H1 (cell line): ENCODE data around the gene MBOAT2. TPM values are rescaled to one million over a fixed set of nuclear protein-coding genes. Genes with fewer than 3 reads are reported as not detected.

Source experiments
- CTCF ChIA-PET: fragments of 300-600 bp; sonication (Branson Sonifier 250); formaldehyde crosslinking; loops from one replicate; lab custom pipeline; 2021; ENCODE audit not compliant: partially characterized antibody; lab: Charles Lee
- POLR2A ChIA-PET: fragments of 300-600 bp; sonication (Branson Sonifier 250); formaldehyde crosslinking; loops from one replicate; lab custom pipeline; 2021; ENCODE audit warnings: inconsistent platforms; ENCODE audit not compliant: partially characterized antibody; lab: Charles Lee
- DNase-seq, 2 experiments: peaks; one replicate each; pipeline versions ENCODE4 v3.0.0 to v3.0.0-alpha.2; 2010 to 2022; ENCODE audit warnings: low spot score in 2 of 2, low read depth in 1 of 2, mixed read lengths in 1 of 2
- FAIRE-seq: peaks from 2 replicates; lab custom pipeline; 2011; peaks lifted over from hg19 to GRCh38; lab: Jason Lieb, UNC
- H2AFZ ChIP-seq: 2 replicates; pipeline ENCODE4 v1.8.1; 2012; ENCODE audit warnings: low read length, inconsistent platforms
- H2AK5ac ChIP-seq: 2 replicates; pipeline ENCODE4 v1.6.1; 2013; ENCODE audit warnings: low read depth, low read length
- H2BK120ac ChIP-seq: replicated peaks from 2 replicates; pipeline ENCODE3; 2013; ENCODE audit warnings: low read depth, low read length, inconsistent platforms
- H2BK12ac ChIP-seq: 2 replicates; pipeline ENCODE4 v1.6.1; 2013; ENCODE audit warnings: low read depth, low read length
- H2BK15ac ChIP-seq: 2 replicates; pipeline ENCODE4 v1.6.1; 2013; ENCODE audit warnings: low read length
- H2BK20ac ChIP-seq: 2 replicates; pipeline ENCODE4 v1.6.1; 2013; ENCODE audit warnings: low read length
- H2BK5ac ChIP-seq: 2 replicates; pipeline ENCODE4 v1.6.1; 2013; ENCODE audit warnings: low read depth, low read length
- H3K14ac ChIP-seq: 2 replicates; pipeline ENCODE4 v1.6.1; 2013; ENCODE audit warnings: inconsistent platforms; ENCODE audit not compliant: insufficient read length
- H3K18ac ChIP-seq: 2 replicates; pipeline ENCODE4 v1.6.1; 2013; ENCODE audit warnings: low read length; ENCODE audit errors: extremely low read depth
- H3K23ac ChIP-seq: 2 replicates; pipeline ENCODE4 v1.6.1; 2013; ENCODE audit warnings: inconsistent platforms; ENCODE audit not compliant: insufficient read length
- H3K23me2 ChIP-seq: 2 replicates; pipeline ENCODE4 v1.6.1; 2013; ENCODE audit warnings: low read depth, low read length
- H3K27ac ChIP-seq: 2 replicates; pipeline ENCODE4 v1.6.1; 2011; ENCODE audit warnings: low read depth, low read length, inconsistent platforms
- H3K27me3 ChIP-seq, 4 experiments: replicated peaks in 1 of 4; 1 replicate in 1 of 4; 2 replicates in 3 of 4; pipeline versions ENCODE4 v1.6.1 to v1.8.1; 2011 to 2013; ENCODE audit warnings: low read length in 3 of 4, mild to moderate bottlenecking in 3 of 4, inconsistent platforms in 2 of 4, mixed read lengths in 2 of 4, moderate library complexity in 1 of 4; ENCODE audit not compliant: control insufficient read depth in 3 of 4, insufficient read depth in 3 of 4; ENCODE audit errors: extremely low read depth in 1 of 4
- H3K36me3 ChIP-seq, 4 experiments: 2 replicates each; pipeline versions ENCODE4 v1.6.1 to v1.8.1; 2011 to 2013; ENCODE audit warnings: mild to moderate bottlenecking in 4 of 4, low read length in 3 of 4, moderate library complexity in 2 of 4, control low read depth in 1 of 4, inconsistent platforms in 1 of 4; ENCODE audit not compliant: insufficient read depth in 4 of 4, control insufficient read depth in 2 of 4
- H3K4ac ChIP-seq: replicated peaks from 2 replicates; pipeline ENCODE3; 2013; ENCODE audit warnings: low read length, low read depth, mixed read lengths, inconsistent platforms; ENCODE audit not compliant: insufficient read length
- H3K4me1 ChIP-seq, 4 experiments: replicated peaks in 1 of 4; 1 replicate in 1 of 4; 2 replicates in 3 of 4; pipeline versions ENCODE4 v1.6.1 to v1.8.1; 2011 to 2013; ENCODE audit warnings: low read length in 3 of 4, inconsistent platforms in 2 of 4, mixed read lengths in 1 of 4; ENCODE audit not compliant: insufficient read depth in 4 of 4, control insufficient read depth in 3 of 4
- H3K4me2 ChIP-seq, 2 experiments: 2 replicates each; pipeline versions ENCODE4 v1.6.1 to v1.8.1; 2011 to 2013; ENCODE audit warnings: low read depth in 2 of 2, low read length in 2 of 2, control low read depth in 1 of 2, inconsistent platforms in 1 of 2, mild to moderate bottlenecking in 1 of 2; ENCODE audit not compliant: insufficient read depth in 1 of 2
- H3K4me3 ChIP-seq, 4 experiments: fragments of 200-600, 300-600 bp in 1 of 4; sonication (generic), shearing (Covaris generic), sonication (Bioruptor Twin) in 1 of 4; 2 replicates each; pipeline versions ENCODE4 v1.5.1 to v1.8.1; 2011 to 2016; ENCODE audit warnings: low read length in 4 of 4, low read depth in 3 of 4, control low read depth in 2 of 4, inconsistent platforms in 2 of 4, mild to moderate bottlenecking in 2 of 4, mixed read lengths in 1 of 4, moderate library complexity in 1 of 4; ENCODE audit not compliant: insufficient read depth in 2 of 4; ENCODE audit errors: extremely low read depth in 1 of 4
- H3K56ac ChIP-seq: replicated peaks from 2 replicates; pipeline ENCODE3; 2013; ENCODE audit warnings: low read depth, mild to moderate bottlenecking, mixed read lengths, low read length, inconsistent platforms; ENCODE audit not compliant: insufficient read length
- H3K79me1 ChIP-seq: 2 replicates; pipeline ENCODE4 v1.6.1; 2013; ENCODE audit warnings: low read depth, low read length, control low read depth
- H3K79me2 ChIP-seq, 2 experiments: 2 replicates each; pipeline versions ENCODE4 v1.6.1 to v1.8.1; 2012 to 2013; ENCODE audit warnings: low read length in 2 of 2, mild to moderate bottlenecking in 2 of 2, inconsistent platforms in 1 of 2; ENCODE audit not compliant: insufficient read depth in 2 of 2, control insufficient read depth in 1 of 2
- H3K9ac ChIP-seq, 4 experiments: replicated peaks in 1 of 4; 1 replicate in 1 of 4; 2 replicates in 3 of 4; pipeline versions ENCODE4 v1.6.1 to v1.8.1; 2011 to 2013; ENCODE audit warnings: low read depth in 3 of 4, low read length in 3 of 4, control low read depth in 2 of 4, mild to moderate bottlenecking in 2 of 4, moderate library complexity in 2 of 4, inconsistent platforms in 1 of 4; ENCODE audit errors: extremely low read depth in 1 of 4
- H3K9me3 ChIP-seq, 2 experiments: 2 replicates each; pipeline versions ENCODE4 v1.6.1 to v1.8.1; 2012 to 2013; ENCODE audit warnings: mild to moderate bottlenecking in 2 of 2, moderate library complexity in 2 of 2, control low read depth in 1 of 2, inconsistent platforms in 1 of 2, low read depth in 1 of 2, low read length in 1 of 2, mixed read lengths in 1 of 2; ENCODE audit not compliant: insufficient read depth in 2 of 2
- H4K20me1 ChIP-seq, 2 experiments: replicated peaks in 1 of 2; 2 replicates each; pipeline versions ENCODE3 to v1.8.1; 2011 to 2013; ENCODE audit warnings: inconsistent platforms in 2 of 2, low read length in 2 of 2, mild to moderate bottlenecking in 1 of 2; ENCODE audit not compliant: insufficient read depth in 2 of 2, control insufficient read depth in 1 of 2
- H4K5ac ChIP-seq: 2 replicates; pipeline ENCODE4 v1.6.1; 2013; ENCODE audit warnings: low read length, low read depth, mixed read lengths, inconsistent platforms; ENCODE audit not compliant: insufficient read length
- H4K8ac ChIP-seq: 2 replicates; pipeline ENCODE4 v1.8.0; 2013; ENCODE audit warnings: mild to moderate bottlenecking, moderate library complexity, low read length, inconsistent platforms; ENCODE audit not compliant: insufficient read depth; ENCODE audit errors: extremely low read depth
- H4K91ac ChIP-seq: replicated peaks from 2 replicates; pipeline ENCODE3; 2013; ENCODE audit warnings: low read length, mixed read lengths, inconsistent platforms; ENCODE audit not compliant: insufficient read length
- ASH2L ChIP-seq: fragments of 200-600, 300-600 bp; sonication (generic); IDR thresholded peaks from one replicate; pipeline ENCODE4 v1.7.1; 2017; ENCODE audit warnings: low read length
- BACH1 ChIP-seq: IDR thresholded peaks from 2 replicates; pipeline ENCODE4 v1.6.1; 2012; ENCODE audit warnings: low read length, improper control_type of control experiment
- EGR1 ChIP-seq: IDR thresholded peaks from 2 replicates; pipeline ENCODE4 v1.6.1; 2011; ENCODE audit warnings: low read depth, low read length, borderline replicate concordance
- KDM5A ChIP-seq: fragments of 200-600 bp; IDR thresholded peaks from 2 replicates; pipeline ENCODE4 v1.7.1; 2012; ENCODE audit warnings: mild to moderate bottlenecking, low read length, inconsistent platforms, mixed read lengths
- POLR2A ChIP-seq, 2 experiments: IDR thresholded peaks; 1 replicate in 1 of 2; 2 replicates in 1 of 2; pipeline ENCODE4 v1.6.1; 2011; ENCODE audit warnings: low read depth in 2 of 2, low read length in 2 of 2, mild to moderate bottlenecking in 2 of 2; ENCODE audit errors: control extremely low read depth in 1 of 2
- RNF2 ChIP-seq: fragments of 200-900, 300-1000 bp; sonication (generic); IDR thresholded peaks from 2 replicates; pipeline ENCODE4 v1.7.1; 2016; ENCODE audit warnings: borderline replicate concordance, low read depth, mild to moderate bottlenecking, antibody characterized with exemption, low read length; ENCODE audit not compliant: poor library complexity, severe bottlenecking; ENCODE audit errors: missing control alignments
- SP1 ChIP-seq: IDR thresholded peaks from 2 replicates; pipeline ENCODE4 v1.6.1; 2011; ENCODE audit warnings: low read depth, low read length
- ZNF274 ChIP-seq: IDR thresholded peaks from 2 replicates; pipeline ENCODE4 v1.7.0; 2012; ENCODE audit warnings: low read length, borderline replicate concordance; ENCODE audit errors: extremely low read depth
- WGBS, 2 experiments: shearing (Covaris generic) in 1 of 2; methylation state at CpG; one replicate each; pipeline versions ENCODE4 v1.1.6 to v1.1.7; 2013 to 2015; ENCODE audit warnings: low lambda C conversion rate in 2 of 2, mixed read lengths in 2 of 2, inconsistent platforms in 1 of 2, low coverage in 1 of 2, missing lambda C conversion rate in 1 of 2; ENCODE audit not compliant: insufficient replicate concordance in 2 of 2, insufficient coverage in 1 of 2, insufficient read length in 1 of 2; ENCODE audit errors: extremely low coverage in 1 of 2, missing lambda C conversion rate in 1 of 2; 5-methylcytosine and 5-hydroxymethylcytosine counted together
- polyA plus RNA-seq, 7 experiments: library from polyadenylated mRNA; depleted of rRNA in 3 of 7; stranded (reverse) in 5 of 7; unstranded in 2 of 7; fragments of >200 nt in 5 of 7; fragments of 200-250 nt in 2 of 7; gene quantifications; 1 replicate in 5 of 7; 2 replicates in 1 of 7; 4 replicates in 1 of 7; pipeline versions ENCODE4 v1.2.1 to v1.2.3, GENCODE V29; 2011 to 2013; ENCODE audit warnings: missing spikeins in 2 of 7, mixed read lengths in 2 of 7
- total RNA-seq: library from RNA; stranded (reverse); fragmentation: NEBNext Ultra II Directional; extraction: Animal tissue kit (Norgen Biotek cat#: 25700); gene quantifications from 2 replicates; pipeline ENCODE4 v1.2.1, GENCODE V29; 2021
- TF ChIP-seq, protein P1 (sequence below): IDR thresholded peaks from 2 replicates; pipeline ENCODE4 v1.6.1; 2012; ENCODE audit warnings: low read length, inconsistent platforms

Gene MBOAT2
- total and polyA plus RNA-seq, 2 of the 8 experiments (the other 6 are each of a cell fraction or from before 2014, with no cell fraction given), result 11.2 to 23.4 TPM

DNA sequence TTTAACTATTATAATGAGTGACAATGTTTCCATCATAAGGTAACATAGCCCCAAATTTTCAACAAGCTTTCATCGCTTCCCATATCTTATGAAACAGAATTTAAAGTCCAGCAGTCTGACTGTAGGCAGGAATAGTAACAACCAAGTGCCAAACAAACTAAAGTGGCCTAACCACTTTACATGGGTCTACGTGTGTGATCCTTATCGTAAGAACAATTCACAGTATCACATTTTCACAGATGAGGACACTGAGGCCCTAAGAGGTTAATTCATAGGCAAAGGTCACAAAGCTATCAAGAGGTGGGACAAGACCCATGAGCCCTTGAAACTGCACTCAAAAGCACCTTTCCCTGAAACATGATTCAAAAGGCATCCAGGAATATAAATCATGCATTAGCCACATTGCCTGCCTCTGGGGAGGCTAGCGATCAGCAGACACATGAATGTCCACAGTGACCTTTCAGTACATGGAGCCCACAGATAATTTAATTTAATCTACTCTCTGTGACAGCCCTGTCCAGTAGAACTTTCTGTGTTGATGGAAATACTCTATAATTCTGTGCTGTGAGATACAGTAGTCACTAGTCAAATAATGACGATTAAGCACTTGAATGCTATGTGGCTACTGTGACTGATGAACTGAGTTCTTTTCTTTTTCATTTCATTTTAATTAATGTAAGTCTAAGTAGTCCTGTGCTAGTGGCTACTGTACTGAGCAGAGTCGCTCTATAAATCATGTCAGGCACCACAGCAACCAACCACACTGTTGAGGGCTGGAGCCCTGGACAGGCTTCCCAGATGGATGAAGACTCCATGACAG is 196.4 kb downstream of the MBOAT2 start:
- no peak for TF ChIP-seq SP1
- TF ChIP-seq, protein P1, sequence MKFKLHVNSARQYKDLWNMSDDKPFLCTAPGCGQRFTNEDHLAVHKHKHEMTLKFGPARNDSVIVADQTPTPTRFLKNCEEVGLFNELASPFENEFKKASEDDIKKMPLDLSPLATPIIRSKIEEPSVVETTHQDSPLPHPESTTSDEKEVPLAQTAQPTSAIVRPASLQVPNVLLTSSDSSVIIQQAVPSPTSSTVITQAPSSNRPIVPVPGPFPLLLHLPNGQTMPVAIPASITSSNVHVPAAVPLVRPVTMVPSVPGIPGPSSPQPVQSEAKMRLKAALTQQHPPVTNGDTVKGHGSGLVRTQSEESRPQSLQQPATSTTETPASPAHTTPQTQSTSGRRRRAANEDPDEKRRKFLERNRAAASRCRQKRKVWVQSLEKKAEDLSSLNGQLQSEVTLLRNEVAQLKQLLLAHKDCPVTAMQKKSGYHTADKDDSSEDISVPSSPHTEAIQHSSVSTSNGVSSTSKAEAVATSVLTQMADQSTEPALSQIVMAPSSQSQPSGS, result no peak
- no peak for TF ChIP-seq ASH2L
- TF ChIP-seq ZNF274, result no peak
- no peak for TF ChIP-seq POLR2A (IDR thresholded peaks at IDR 0.05; ENCODE audit: control extremely low read depth in 1 of 2, low read depth in 2 of 2, low read length in 2 of 2)
- TF ChIP-seq RNF2, result no peak
- no peak for TF ChIP-seq EGR1
- no peak for TF ChIP-seq BACH1
- no peak for TF ChIP-seq KDM5A
- no peaks in the 10 kb centered on the region for H3K27me3 ChIP-seq
- H2BK12ac ChIP-seq, result no peak overlapping the region
- H3K18ac ChIP-seq, result no peak overlapping the region
- H3K9me3 ChIP-seq, result no peaks in the 10 kb centered on the region
- no peak overlapping the region for H3K9ac ChIP-seq
- no peak overlapping the region for H3K4me3 ChIP-seq
- H2BK20ac ChIP-seq, result no peak overlapping the region
- no peaks in the 10 kb centered on the region for H3K79me2 ChIP-seq
- H3K79me1 ChIP-seq, result no peaks in the 10 kb centered on the region
- H3K4me1 ChIP-seq, result no peaks in the 10 kb centered on the region
- no peak overlapping the region for H3K4me2 ChIP-seq
- H4K8ac ChIP-seq, result no peak overlapping the region
- no peak overlapping the region for H3K14ac ChIP-seq
- no peak overlapping the region for H3K27ac ChIP-seq
- WGBS, 2 experiments, result 93% methylated on average over 6 of the region's 6 CpGs; no CpG with 5 or more reads in 1 of the 2 experiments
- no peak overlapping the region for H4K91ac ChIP-seq
- CTCF ChIA-PET, result no interaction called here
- no peak overlapping the region for H4K5ac ChIP-seq
- no peak for FAIRE-seq
- no peak overlapping the region for H2AK5ac ChIP-seq
- H2BK5ac ChIP-seq, result no peak overlapping the region
- H3K23me2 ChIP-seq, result no peaks in the 10 kb centered on the region
- no peaks in the 10 kb centered on the region for H4K20me1 ChIP-seq
- H3K56ac ChIP-seq, result no peak overlapping the region
- no peak overlapping the region for H2AFZ ChIP-seq
- no peak overlapping the region for H3K4ac ChIP-seq
- H3K23ac ChIP-seq, result no peak overlapping the region
- H2BK15ac ChIP-seq, result no peak overlapping the region
- POLR2A ChIA-PET, result no interaction called here
- no peak overlapping the region for H2BK120ac ChIP-seq
- DNase-seq, result no peak
- H3K36me3 ChIP-seq, result peaks cover 0 to 9% (median 5%) of the 10 kb centered on the region in 4 experiments; a peak in 5 of 8 replicates
